ENCODE data around the gene HNRNPR.

The HNRNPR gene

GRCh38 chr1:23367791-23368561 lies 23.9 kb upstream of the HNRNPR start:
- TF ChIP-seq, protein P1, sequence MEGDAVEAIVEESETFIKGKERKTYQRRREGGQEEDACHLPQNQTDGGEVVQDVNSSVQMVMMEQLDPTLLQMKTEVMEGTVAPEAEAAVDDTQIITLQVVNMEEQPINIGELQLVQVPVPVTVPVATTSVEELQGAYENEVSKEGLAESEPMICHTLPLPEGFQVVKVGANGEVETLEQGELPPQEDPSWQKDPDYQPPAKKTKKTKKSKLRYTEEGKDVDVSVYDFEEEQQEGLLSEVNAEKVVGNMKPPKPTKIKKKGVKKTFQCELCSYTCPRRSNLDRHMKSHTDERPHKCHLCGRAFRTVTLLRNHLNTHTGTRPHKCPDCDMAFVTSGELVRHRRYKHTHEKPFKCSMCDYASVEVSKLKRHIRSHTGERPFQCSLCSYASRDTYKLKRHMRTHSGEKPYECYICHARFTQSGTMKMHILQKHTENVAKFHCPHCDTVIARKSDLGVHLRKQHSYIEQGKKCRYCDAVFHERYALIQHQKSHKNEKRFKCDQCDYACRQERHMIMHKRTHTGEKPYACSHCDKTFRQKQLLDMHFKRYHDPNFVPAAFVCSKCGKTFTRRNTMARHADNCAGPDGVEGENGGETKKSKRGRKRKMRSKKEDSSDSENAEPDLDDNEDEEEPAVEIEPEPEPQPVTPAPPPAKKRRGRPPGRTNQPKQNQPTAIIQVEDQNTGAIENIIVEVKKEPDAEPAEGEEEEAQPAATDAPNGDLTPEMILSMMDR (IDR thresholded peaks at IDR 0.05; ENCODE audit: insufficient read depth, low read depth, low read length, missing control alignments) = no peak
- peak; percentile 99 for DNase-seq (ENCODE audit: low read depth)
- peak overlapping the region; percentile 74 for H3K4me3 ChIP-seq (ENCODE audit: low read depth, low read length)

DNA sequence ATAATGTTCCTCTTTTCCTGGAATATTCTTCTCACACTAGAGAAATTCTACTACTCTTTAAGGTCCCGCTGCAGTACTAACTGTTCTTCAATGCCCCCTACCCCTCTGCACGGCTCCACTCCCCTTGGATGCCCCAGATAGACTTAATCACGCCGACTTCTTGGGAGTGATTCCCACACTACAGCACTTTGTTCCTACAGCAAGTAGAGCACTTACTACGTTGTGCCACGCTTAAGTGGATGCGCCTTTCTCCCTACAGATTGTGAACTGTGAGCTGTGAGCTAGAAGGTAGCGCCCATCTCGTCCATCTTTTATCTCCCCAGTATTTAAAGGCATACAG lies 23.3 kb upstream of the HNRNPR start:
- no peak for DNase-seq (ENCODE audit: low read depth)
- H3K4me3 ChIP-seq (ENCODE audit: low read depth, low read length) = peak overlapping the region; percentile 74
- TF ChIP-seq, protein P1 (IDR thresholded peaks at IDR 0.05; ENCODE audit: insufficient read depth, low read depth, low read length, missing control alignments) = no peak

GRCh38 chr1:23366598-23366997 lies 22.5 kb upstream of the HNRNPR start:
- TF ChIP-seq, protein P1 (IDR thresholded peaks at IDR 0.05; ENCODE audit: insufficient read depth, low read depth, low read length, missing control alignments) = no peak
- DNase-seq (ENCODE audit: low read depth) = no peak
- H3K4me3 ChIP-seq (ENCODE audit: low read depth, low read length) = no peak overlapping the region

DNA sequence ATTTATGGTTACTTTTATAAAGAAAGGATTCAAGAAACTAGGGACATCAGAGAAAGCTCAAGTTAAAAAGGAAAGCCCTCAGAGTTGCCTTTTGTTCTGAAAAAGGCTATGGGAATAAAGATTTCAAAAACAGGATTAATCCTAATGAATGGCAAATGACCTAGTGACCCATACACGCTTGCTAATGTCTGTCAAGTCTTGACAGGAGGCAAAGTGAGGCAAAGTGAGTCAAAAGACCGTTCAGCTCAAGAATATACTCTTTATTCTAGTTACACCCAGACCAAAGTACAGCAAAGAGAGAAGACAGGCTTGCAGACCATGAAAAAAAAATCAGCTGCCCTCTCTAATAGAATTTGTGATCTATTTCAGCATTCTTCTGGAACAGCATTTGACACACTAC lies 22.1 kb upstream of the HNRNPR start:
- no peak overlapping the region for H3K4me3 ChIP-seq (ENCODE audit: low read depth, low read length)
- TF ChIP-seq, protein P1 (IDR thresholded peaks at IDR 0.05; ENCODE audit: insufficient read depth, low read depth, low read length, missing control alignments) = no peak
- DNase-seq (ENCODE audit: low read depth) = no peak

GRCh38 chr1:23362218-23362713 lies 18.2 kb upstream of the HNRNPR start:
- TF ChIP-seq, protein P1 (IDR thresholded peaks at IDR 0.05; ENCODE audit: insufficient read depth, low read depth, low read length, missing control alignments) = no peak
- no peak overlapping the region for H3K4me3 ChIP-seq (ENCODE audit: low read depth, low read length)
- DNase-seq (ENCODE audit: low read depth) = peak; percentile 12

DNA sequence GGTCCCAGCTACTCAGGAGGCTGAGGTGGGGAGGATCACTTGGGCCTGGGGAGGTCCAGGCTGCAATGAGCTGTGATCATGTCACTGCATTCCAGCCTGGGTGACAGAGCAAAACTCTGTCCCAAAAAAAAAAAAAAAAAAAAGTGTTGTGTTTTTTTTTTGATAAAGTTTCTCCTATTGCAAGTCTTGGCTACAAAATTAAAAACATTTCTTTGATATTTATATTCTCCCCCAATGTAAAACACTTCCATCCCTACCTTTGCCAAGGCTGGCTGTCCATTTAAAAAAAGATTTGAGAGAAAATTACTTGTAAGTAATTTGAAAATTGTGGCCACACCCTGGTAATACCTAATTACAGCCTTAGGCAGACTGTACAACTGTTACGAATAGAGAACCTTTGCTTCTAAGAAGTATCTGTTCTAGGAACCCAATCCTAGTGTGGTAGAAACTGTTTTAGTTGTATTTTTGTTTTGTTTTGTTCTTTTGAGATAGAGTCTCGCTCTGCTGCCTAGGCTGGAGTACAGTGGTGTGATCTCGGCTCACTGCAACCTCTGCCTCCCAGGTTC lies 14.3 kb upstream of the HNRNPR start:
- no peak overlapping the region for H3K4me3 ChIP-seq (ENCODE audit: low read depth, low read length)
- TF ChIP-seq, protein P1 (IDR thresholded peaks at IDR 0.05; ENCODE audit: insufficient read depth, low read depth, low read length, missing control alignments) = no peak
- DNase-seq (ENCODE audit: low read depth) = no peak
